PC-3 (cell line): ENCODE data around the gene GPR32. TPM values are rescaled to one million over a fixed set of nuclear protein-coding genes. Genes with fewer than 3 reads are reported as not detected.

Experiments
- ATAC-seq: fragments of 200-7000 bp; cut with Tn5 transposase; 2 replicates; pipeline ENCODE4 v1.9.1; 2020; ENCODE audit warnings: mild to moderate bottlenecking, moderate library complexity
- BruUV-seq: library from RNA; stranded (reverse); fragments of 400-500 nt; replicated peaks from 2 replicates; lab custom pipeline; 2021; lab: Mats Ljungman, UMichigan
- CTCF ChIA-PET: fragments of 300-600 bp; sonication (Branson Sonifier 250); formaldehyde crosslinking; loops from one replicate; lab custom pipeline; 2022; ENCODE audit warnings: antibody characterized with exemption; lab: Charles Lee
- POLR2A ChIA-PET: fragments of 300-600 bp; sonication (Branson Sonifier 250); formaldehyde crosslinking; loops from one replicate; lab custom pipeline; 2022; ENCODE audit warnings: antibody characterized with exemption; ENCODE audit not compliant: unreplicated experiment; lab: Charles Lee
- DNase-seq: peaks from one replicate; pipeline ENCODE4 v3.0.0-alpha.2; 2015
- H2AFZ ChIP-seq: fragments of 300-600 bp; sonication (generic); 2 replicates; pipeline ENCODE4 v1.6.0; 2016; ENCODE audit warnings: antibody characterized with exemption, low read length
- H3F3A ChIP-seq: fragments of 300-600 bp; sonication (generic); one replicate; pipeline ENCODE4 v1.6.0; 2017; ENCODE audit warnings: antibody characterized with exemption, low read length, control low read depth, mild to moderate bottlenecking; ENCODE audit not compliant: unreplicated experiment
- H3K27ac ChIP-seq: fragments of 300-600 bp; sonication (generic); 2 replicates; pipeline ENCODE4 v1.5.1; 2016; ENCODE audit warnings: mild to moderate bottlenecking, low read length
- H3K27me3 ChIP-seq: fragments of 300-600 bp; sonication (generic); 2 replicates; pipeline ENCODE4 v1.6.1; 2016; ENCODE audit warnings: low read length, mixed read lengths
- H3K36me3 ChIP-seq: fragments of 300-600 bp; sonication (generic); 2 replicates; pipeline ENCODE4 v1.6.1; 2016; ENCODE audit warnings: low read depth, mixed run types, low read length, mixed read lengths
- H3K4me1 ChIP-seq: fragments of 300-600 bp; sonication (generic); 2 replicates; pipeline ENCODE4 v1.5.1; 2016; ENCODE audit warnings: low read length; ENCODE audit not compliant: insufficient read depth
- H3K4me2 ChIP-seq: fragments of 300-600 bp; sonication (generic); 2 replicates; pipeline ENCODE4 v1.6.0; 2016; ENCODE audit warnings: low read length
- H3K4me3 ChIP-seq: fragments of 300-600 bp; sonication (generic); 2 replicates; pipeline ENCODE4 v1.5.1; 2016; ENCODE audit warnings: mild to moderate bottlenecking, low read length, mixed read lengths
- H3K79me2 ChIP-seq: fragments of 300-600 bp; sonication (generic); 2 replicates; pipeline ENCODE4 v1.6.1; 2017; ENCODE audit warnings: low read length, mixed read lengths
- H3K9ac ChIP-seq: fragments of 300-600 bp; sonication (generic); 2 replicates; pipeline ENCODE4 v1.6.0; 2016; ENCODE audit warnings: mild to moderate bottlenecking, low read length
- H3K9me2 ChIP-seq: fragments of 300-600 bp; sonication (generic); replicated peaks from 2 replicates; pipeline ENCODE4 v1.6.1; 2016; ENCODE audit warnings: mixed run types, low read length, mixed read lengths
- H3K9me3 ChIP-seq: fragments of 300-600 bp; sonication (generic); 2 replicates; pipeline ENCODE4 v1.6.1; 2016; ENCODE audit warnings: low read length, mixed read lengths
- H4K20me1 ChIP-seq: fragments of 300-600 bp; sonication (generic); 2 replicates; pipeline ENCODE4 v1.6.1; 2016; ENCODE audit warnings: low read length, mixed read lengths
- EZH2 ChIP-seq: fragments of 300-600 bp; sonication (generic); IDR thresholded peaks from one replicate; pipeline ENCODE4 v1.6.1; 2017; ENCODE audit warnings: antibody characterized with exemption, mild to moderate bottlenecking, low read length; ENCODE audit not compliant: unreplicated experiment
- EZH2phosphoT487 ChIP-seq: fragments of 300-600 bp; sonication (generic); IDR thresholded peaks from 2 replicates; pipeline ENCODE4 v1.6.1; 2018; ENCODE audit warnings: mild to moderate bottlenecking, antibody characterized with exemption, low read length, borderline replicate concordance
- intact Hi-C: fragments of 100-400 bp; cut with micrococcal nuclease; formaldehyde crosslinking; loops from 2 replicates; pipeline ENCODE4 v1.9.0; 2023
- total RNA-seq: library from RNA; depleted of rRNA; stranded (reverse); fragments of >200 nt; gene quantifications from 2 replicates; pipeline ENCODE4 v1.2.3, GENCODE V29; 2014
- TF ChIP-seq, protein P1 (sequence below): fragments of 300-600 bp; sonication (generic); conservative IDR thresholded peaks from 2 replicates; pipeline ENCODE4 v1.5.1; 2017; ENCODE audit warnings: antibody characterized with exemption, low read depth, mild to moderate bottlenecking, low read length

Gene GPR32
- total RNA-seq, 1 experiment from 2014 or later = not detected

DNA sequence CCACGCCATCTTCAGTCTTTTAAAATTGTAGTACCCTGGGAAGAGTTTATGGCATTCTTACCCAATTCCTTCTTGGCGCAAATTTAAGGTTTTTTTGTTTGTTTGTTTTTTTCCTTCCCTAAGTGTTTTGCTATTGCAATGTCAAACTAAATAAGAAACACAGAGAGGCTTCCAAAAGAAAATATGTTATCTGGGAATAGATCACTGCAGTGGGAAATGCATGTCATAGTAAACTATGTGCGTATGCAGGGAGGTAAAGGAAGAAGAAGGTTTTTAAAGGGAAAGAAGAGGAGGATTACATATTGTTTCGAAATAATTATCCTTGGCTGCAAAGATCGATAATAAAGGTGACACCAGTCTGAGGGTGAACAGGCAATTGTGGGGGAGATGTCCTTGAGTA, 33.9 kb upstream of the GPR32 start:
- ATAC-seq = no peak

DNA sequence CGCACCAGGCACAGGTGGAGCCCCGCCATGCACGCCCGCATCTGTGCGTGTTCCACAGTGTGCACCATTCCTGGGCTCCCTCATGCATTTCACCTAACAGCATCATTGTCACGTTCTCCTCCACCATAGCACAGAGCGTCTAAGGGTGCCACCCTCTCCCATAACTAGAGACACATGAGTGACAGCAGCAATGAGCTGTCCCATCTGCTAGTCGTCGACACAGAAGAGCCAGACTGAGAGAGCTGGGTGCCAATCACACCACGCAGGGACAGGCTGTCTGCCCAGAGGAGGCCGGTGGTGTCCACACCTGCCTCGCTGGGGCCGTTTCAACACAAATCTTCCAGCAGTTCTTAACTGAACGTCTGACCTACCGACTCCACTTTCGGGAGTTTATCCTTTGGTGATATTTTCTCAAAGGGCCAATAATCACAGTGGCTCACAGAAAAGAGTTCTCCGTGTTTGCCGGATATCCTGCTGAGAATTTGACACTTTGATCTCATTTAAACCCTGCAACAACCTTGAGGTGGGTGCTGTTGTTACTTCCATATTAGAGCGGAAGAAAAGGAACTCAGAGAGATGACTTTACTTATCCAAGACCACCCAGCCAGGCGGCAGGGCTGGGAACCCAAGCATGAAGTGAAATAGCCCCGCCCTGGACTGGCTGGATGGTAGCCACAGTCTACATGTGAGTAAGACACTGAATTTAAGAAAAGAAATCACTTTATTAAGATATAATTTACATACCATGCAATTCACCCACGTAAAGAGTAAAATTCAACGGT, 30.9 kb upstream of the GPR32 start:
- no peak overlapping the region for H3K4me3 ChIP-seq
- H3K79me2 ChIP-seq = no peaks in the 10 kb centered on the region
- no peak overlapping the region for H2AFZ ChIP-seq
- H3K9me2 ChIP-seq = no peaks in the 10 kb centered on the region
- no peak for DNase-seq
- CTCF ChIA-PET = no interaction called here
- H3K4me1 ChIP-seq = no peaks in the 10 kb centered on the region
- no peaks in the 10 kb centered on the region for H3F3A ChIP-seq
- no peaks in the 10 kb centered on the region for H3K9me3 ChIP-seq
- no peak overlapping the region for H3K4me2 ChIP-seq
- no peak overlapping the region for H3K9ac ChIP-seq
- H3K27me3 ChIP-seq = peaks cover 71% of the 10 kb centered on the region
- H3K36me3 ChIP-seq = no peaks in the 10 kb centered on the region
- no peak overlapping the region for H3K27ac ChIP-seq
- no TSS peak for BruUV-seq
- POLR2A ChIA-PET = no interaction called here
- TF ChIP-seq EZH2 = no peak
- TF ChIP-seq EZH2phosphoT487 = no peak
- TF ChIP-seq, protein P1, sequence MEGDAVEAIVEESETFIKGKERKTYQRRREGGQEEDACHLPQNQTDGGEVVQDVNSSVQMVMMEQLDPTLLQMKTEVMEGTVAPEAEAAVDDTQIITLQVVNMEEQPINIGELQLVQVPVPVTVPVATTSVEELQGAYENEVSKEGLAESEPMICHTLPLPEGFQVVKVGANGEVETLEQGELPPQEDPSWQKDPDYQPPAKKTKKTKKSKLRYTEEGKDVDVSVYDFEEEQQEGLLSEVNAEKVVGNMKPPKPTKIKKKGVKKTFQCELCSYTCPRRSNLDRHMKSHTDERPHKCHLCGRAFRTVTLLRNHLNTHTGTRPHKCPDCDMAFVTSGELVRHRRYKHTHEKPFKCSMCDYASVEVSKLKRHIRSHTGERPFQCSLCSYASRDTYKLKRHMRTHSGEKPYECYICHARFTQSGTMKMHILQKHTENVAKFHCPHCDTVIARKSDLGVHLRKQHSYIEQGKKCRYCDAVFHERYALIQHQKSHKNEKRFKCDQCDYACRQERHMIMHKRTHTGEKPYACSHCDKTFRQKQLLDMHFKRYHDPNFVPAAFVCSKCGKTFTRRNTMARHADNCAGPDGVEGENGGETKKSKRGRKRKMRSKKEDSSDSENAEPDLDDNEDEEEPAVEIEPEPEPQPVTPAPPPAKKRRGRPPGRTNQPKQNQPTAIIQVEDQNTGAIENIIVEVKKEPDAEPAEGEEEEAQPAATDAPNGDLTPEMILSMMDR = no peak
- intact Hi-C loops = no loop called here
- no peak for ATAC-seq
- H4K20me1 ChIP-seq = no peaks in the 10 kb centered on the region

More for the DNA sequence above, 33.9 kb upstream of the GPR32 start:
- no peaks in the 10 kb centered on the region for H3F3A ChIP-seq
- no peaks in the 10 kb centered on the region for H3K4me1 ChIP-seq
- BruUV-seq = no TSS peak
- H3K79me2 ChIP-seq = no peaks in the 10 kb centered on the region
- intact Hi-C loops = no loop called here
- no peaks in the 10 kb centered on the region for H3K9me2 ChIP-seq
- H3K9me3 ChIP-seq = no peaks in the 10 kb centered on the region
- CTCF ChIA-PET = no interaction called here
- no peak overlapping the region for H3K9ac ChIP-seq
- no peaks in the 10 kb centered on the region for H3K36me3 ChIP-seq
- no peak overlapping the region for H3K27ac ChIP-seq
- DNase-seq = no peak
- H2AFZ ChIP-seq = no peak overlapping the region
- H4K20me1 ChIP-seq = no peaks in the 10 kb centered on the region
- no peak overlapping the region for H3K4me3 ChIP-seq
- POLR2A ChIA-PET = no interaction called here
- TF ChIP-seq EZH2 (no peak), EZH2phosphoT487 (no peak)
- TF ChIP-seq, protein P1 = no peak
- peaks cover 80% of the 10 kb centered on the region for H3K27me3 ChIP-seq
- no peak overlapping the region for H3K4me2 ChIP-seq

DNA sequence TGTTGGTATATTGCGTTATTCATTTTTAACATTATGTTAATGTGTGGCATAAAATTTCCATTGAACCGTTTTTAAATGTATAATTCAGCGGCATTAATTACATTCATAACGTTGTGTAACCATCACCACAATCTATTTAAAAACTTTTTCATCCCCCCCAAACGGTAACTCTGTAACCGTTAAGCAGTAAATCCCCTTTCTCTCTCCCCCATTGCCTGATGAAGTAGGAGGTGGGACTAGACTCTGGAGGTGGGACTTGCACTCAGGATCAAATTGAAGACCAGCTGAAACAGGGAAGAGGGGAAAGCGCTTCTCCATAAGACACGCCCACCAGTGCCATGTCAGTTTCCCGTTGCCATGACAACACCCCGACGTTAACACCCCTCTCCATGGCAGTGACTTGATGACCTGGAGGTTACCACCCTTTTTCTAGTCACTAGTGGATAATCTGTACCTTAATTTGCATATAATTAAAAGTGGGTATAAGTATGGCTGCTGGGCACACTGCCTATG, 30.3 kb upstream of the GPR32 start:
- Histone ChIP-seq H3K9ac (no peak overlapping the region), H3K27me3 (peaks cover 65% of the 10 kb centered on the region), H3K4me2 (no peak overlapping the region), H3K4me3 (no peak overlapping the region), H3K36me3 (no peaks in the 10 kb centered on the region), H2AFZ (no peak overlapping the region), H3K4me1 (no peaks in the 10 kb centered on the region), H3K9me2 (no peaks in the 10 kb centered on the region), H3K79me2 (no peaks in the 10 kb centered on the region), H3K9me3 (no peaks in the 10 kb centered on the region), H3K27ac (no peak overlapping the region), H3F3A (no peaks in the 10 kb centered on the region), H4K20me1 (no peaks in the 10 kb centered on the region)
- no TSS peak for BruUV-seq
- DNase-seq (no peak), ATAC-seq (no peak)
- TF ChIP-seq, protein P1 = no peak
- TF ChIP-seq EZH2 (no peak), EZH2phosphoT487 (no peak)
- intact Hi-C loops = no loop called here
- POLR2A ChIA-PET = no interaction called here
- CTCF ChIA-PET = no interaction called here
